Occipital lobe (tissue), 2 donors: ENCODE results near the gene CRISPLD2. TPM values are rescaled to one million over a fixed set of nuclear protein-coding genes. Genes with fewer than 3 reads are reported as not detected.

Source experiments
- DNase-seq: peaks from one replicate; lab custom pipeline; 2025; lab: John Stamatoyannopoulos, UW
- total RNA-seq: library from RNA; depleted of rRNA; stranded (reverse); fragments of >200 nt; gene quantifications from one replicate; pipeline ENCODE4 v1.2.3, GENCODE V29; 2014

CRISPLD2 gene
- total RNA-seq, 1 donor from 2014 or later = 2.7 TPM

DNA sequence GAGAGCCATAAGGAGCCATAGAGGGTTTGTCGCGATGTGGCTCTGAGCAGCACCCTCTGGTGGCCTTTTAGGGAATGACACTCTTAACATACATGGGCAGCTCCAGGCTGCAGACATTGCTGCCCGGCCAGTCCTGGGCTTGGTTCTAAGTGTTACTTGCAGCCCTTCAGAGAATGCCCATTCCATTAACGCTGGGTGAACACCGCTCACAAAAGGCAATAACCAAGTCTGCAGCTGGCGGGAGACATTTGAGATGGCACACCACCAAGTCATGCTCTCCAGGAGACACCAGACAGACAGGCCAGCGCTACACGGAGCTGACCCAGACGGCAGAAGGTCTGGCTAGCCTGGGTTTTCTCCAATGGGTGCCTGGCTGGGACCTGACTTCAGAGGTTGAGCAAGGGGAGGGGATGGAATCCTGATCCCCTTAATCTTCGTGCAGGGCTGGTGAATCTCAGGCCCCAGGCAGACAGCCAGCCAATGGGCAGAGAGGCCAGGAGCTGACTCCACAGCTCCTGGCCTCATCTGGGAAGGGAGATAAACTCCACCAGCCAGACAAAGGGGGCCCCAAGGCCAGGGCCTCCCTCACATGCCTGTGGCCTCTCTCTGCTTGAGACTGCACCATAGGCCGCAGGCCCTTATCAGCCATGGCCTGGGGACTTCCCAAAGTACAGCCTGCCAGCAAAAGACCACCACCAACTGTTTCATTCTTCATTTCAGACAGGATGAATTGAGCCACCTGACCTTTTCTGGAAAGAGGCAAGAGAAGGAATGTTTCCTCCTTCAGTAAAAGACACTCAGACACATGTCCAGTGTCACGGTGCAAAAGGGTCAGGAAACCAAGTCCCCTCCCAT is 132.8 kb downstream of the CRISPLD2 start:
- peak; percentile 49 for DNase-seq

DNA sequence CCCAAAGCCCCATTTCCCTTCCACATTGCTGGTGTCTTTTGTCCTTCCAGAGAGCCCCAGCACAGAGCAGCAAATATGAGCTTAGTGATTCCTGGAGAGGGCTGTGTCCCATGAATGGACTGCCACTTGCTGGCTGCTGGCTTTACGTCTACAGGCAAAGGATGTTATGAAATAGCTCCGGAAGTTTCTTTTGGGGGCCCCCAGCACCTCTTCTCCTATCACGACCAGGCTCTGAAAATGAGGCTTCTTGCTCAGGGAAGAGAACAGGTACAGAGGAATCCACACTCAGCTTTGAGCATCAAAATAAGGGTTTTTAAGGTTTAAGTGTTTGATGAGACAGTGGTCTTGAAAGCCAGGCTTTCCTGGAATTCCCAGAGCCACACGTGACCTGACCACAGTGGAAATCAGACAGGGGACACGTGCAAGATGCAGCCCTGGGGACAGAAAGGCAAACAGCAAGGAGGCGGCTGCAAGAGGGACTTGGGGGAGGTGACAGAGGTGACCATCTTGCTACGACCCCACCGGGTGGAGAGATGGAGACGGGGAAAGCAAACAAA is 133.5 kb downstream of the CRISPLD2 start:
- no peak for DNase-seq

DNA sequence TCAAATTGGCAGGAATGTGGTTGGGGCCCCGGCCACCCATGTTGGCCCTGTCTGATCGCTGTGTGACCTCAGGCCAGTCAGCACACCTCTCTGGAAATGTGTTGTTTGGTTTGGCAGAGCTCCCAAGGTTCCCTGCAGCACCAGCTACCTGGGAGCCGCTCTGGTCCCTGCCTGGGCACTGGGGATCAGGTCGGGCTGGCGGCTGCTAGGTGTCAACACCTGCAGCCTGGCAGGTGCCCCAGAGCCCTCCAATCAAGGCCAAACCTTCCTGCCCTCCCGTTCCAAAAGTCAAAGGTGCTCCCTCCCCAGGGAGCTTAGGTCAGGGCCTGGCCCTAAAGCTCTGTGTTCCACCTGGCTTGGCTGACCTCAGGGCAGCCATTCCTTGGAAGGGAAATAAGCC is 135.6 kb downstream of the CRISPLD2 start:
- no peak for DNase-seq

DNA sequence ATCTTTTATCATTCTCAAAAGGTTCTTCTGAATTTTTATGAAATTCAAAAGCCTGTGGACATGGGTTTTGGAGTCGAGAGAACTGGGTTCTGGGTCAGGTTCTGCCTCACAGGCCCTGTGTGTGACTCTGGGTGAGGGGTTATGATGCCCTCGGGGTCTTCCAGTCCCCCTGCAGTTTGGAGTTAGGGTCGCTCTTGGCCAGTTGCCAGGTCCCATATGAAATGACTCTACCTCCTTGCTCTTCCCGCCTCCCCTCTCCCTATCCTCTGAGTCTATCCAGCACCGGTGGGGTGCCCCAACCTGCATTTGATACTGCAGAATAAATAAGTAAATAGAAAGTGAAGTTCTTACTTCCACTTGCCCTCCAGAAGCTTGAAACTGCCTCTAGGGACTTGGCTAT is 137.4 kb downstream of the CRISPLD2 start:
- no peak for DNase-seq

DNA sequence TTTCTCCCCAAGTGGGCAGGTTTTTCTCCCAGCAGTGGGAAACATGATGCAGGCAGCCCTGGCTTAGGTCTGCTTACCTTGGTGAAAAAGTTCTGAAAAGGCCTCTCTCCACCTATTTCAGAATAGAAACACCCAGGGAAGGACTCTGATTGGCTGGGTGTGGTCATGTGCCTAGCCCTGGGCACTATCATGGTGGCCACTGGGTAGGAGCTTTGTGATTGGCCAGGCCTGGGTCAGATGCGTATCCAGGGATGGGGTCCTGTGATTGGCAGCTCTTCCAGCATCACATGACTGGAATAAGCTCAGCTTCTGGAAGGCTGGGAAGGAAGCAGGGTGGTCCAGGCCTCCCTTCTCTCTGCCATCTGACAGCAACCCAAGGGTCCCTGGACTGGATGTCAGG is 138.0 kb downstream of the CRISPLD2 start:
- DNase-seq = no peak

Other genes with a start within 250 kb of the CRISPLD2 start
- 89.7 TPM for gene COTL1, start 201.9 kb upstream of the CRISPLD2 start, total RNA-seq
- gene KLHL36, start 171.5 kb upstream of the CRISPLD2 start, total RNA-seq = 75.2 TPM
- gene USP10, start 120.0 kb upstream of the CRISPLD2 start, total RNA-seq = 46.5 TPM
- 24.0 TPM for gene ZDHHC7, start 191.6 kb downstream of the CRISPLD2 start, total RNA-seq
- gene KIAA0513, start 207.8 kb downstream of the CRISPLD2 start, total RNA-seq = 53.7 TPM